HepG2 (cell line): Measurements from ENCODE around the gene NME9. TPM values are rescaled to one million over a fixed set of nuclear protein-coding genes. Genes with fewer than 3 reads are reported as not detected.

Experiments
- ATAC-seq: fragments of 200-7000 bp; cut with Tn5 transposase; 3 replicates; pipeline ENCODE4 v1.9.1; 2020; ENCODE audit warnings: mild to moderate bottlenecking, moderate library complexity
- BruUV-seq: library from RNA; stranded (reverse); fragments of 400-500 nt; replicated peaks from 2 replicates; lab custom pipeline; 2021; lab: Mats Ljungman, UMichigan
- CTCF ChIA-PET: fragments of 300-600 bp; formaldehyde crosslinking; extraction: SDS; loops from one replicate; lab custom pipeline; 2021; ENCODE audit warnings: low total read pairs, inconsistent platforms, low intra/inter-chr PET ratio; lab: Yijun Ruan, JAX
- POLR2A ChIA-PET: fragments of 350-600 bp; sonication (Branson Sonifier 250); formaldehyde crosslinking; loops from one replicate; lab custom pipeline; 2020; ENCODE audit warnings: antibody characterized with exemption, inconsistent platforms; lab: Yijun Ruan, JAX
- DNase-seq: peaks from one replicate; pipeline ENCODE4 v3.0.0-alpha.2; 2015; ENCODE audit warnings: low spot score
- FAIRE-seq: peaks from 3 replicates; lab custom pipeline; 2011; peaks lifted over from hg19 to GRCh38; lab: Jason Lieb, UNC
- H2AFZ ChIP-seq: one replicate; pipeline ENCODE4 v1.6.1; 2011; ENCODE audit warnings: low read length, inconsistent platforms
- H3K27ac ChIP-seq: fragments of 300-600 bp; 3 replicates; pipeline ENCODE4 v1.8.0; 2011; ENCODE audit warnings: mixed run types, mild to moderate bottlenecking, mixed read lengths, low read length, inconsistent platforms; ENCODE audit not compliant: insufficient read depth; ENCODE audit errors: extremely low read length
- H3K27me3 ChIP-seq, 2 experiments: fragments of 200-600 bp in 1 of 2; 2 replicates in 1 of 2; 3 replicates in 1 of 2; pipeline versions ENCODE4 v1.6.0 to v1.8.0; 2011; ENCODE audit warnings: low read length in 2 of 2, mild to moderate bottlenecking in 2 of 2, moderate library complexity in 2 of 2, inconsistent platforms in 1 of 2; ENCODE audit not compliant: insufficient read depth in 2 of 2, control insufficient read depth in 1 of 2
- H3K36me3 ChIP-seq, 2 experiments: fragments of 200-600 bp in 1 of 2; replicated peaks in 1 of 2; 2 replicates in 1 of 2; 3 replicates in 1 of 2; pipeline versions ENCODE4 v1.5.1 to v1.8.0; 2011; ENCODE audit warnings: low read length in 2 of 2, inconsistent platforms in 1 of 2; ENCODE audit not compliant: insufficient read depth in 2 of 2, control insufficient read depth in 1 of 2
- H3K4me1 ChIP-seq: 2 replicates; pipeline ENCODE4 v1.5.1; 2012; ENCODE audit warnings: low read length, inconsistent platforms; ENCODE audit not compliant: insufficient read depth
- H3K4me2 ChIP-seq: 2 replicates; pipeline ENCODE4 v1.6.0; 2011; ENCODE audit warnings: low read depth, low read length, inconsistent platforms
- H3K4me3 ChIP-seq, 3 experiments: fragments of 200-600 bp in 1 of 3; sonication (generic), shearing (Covaris generic) in 1 of 3; replicated peaks in 1 of 3; 2 replicates each; pipeline ENCODE4 v1.5.1; 2011 to 2016; ENCODE audit warnings: low read length in 3 of 3, inconsistent platforms in 2 of 3, low read depth in 2 of 3, mild to moderate bottlenecking in 2 of 3, control low read depth in 1 of 3, mixed read lengths in 1 of 3; ENCODE audit not compliant: insufficient read depth in 1 of 3
- H3K79me2 ChIP-seq: one replicate; pipeline ENCODE4 v1.6.1; 2011; ENCODE audit warnings: low read length, inconsistent platforms; ENCODE audit not compliant: insufficient read depth
- H3K9ac ChIP-seq: 2 replicates; pipeline ENCODE4 v1.6.0; 2011; ENCODE audit warnings: mild to moderate bottlenecking, low read depth, low read length, inconsistent platforms; ENCODE audit not compliant: insufficient read depth
- H3K9me3 ChIP-seq: 2 replicates; pipeline ENCODE4 v1.5.1; 2012; ENCODE audit warnings: mild to moderate bottlenecking, low read length
- H4K20me1 ChIP-seq: 2 replicates; pipeline ENCODE4 v1.6.0; 2011; ENCODE audit warnings: inconsistent platforms, mild to moderate bottlenecking, low read length, moderate library complexity; ENCODE audit not compliant: insufficient read depth
- CREB1 ChIP-seq, 2 experiments: fragments of 450-650 bp in 1 of 2; IDR thresholded peaks; 2 replicates each; pipeline ENCODE4 v1.6.1; 2016 to 2017; ENCODE audit warnings: control low read depth in 1 of 2, mild to moderate bottlenecking in 1 of 2, missing compliant biosample characterization in 1 of 2, missing genetic modification characterization in 1 of 2
- GLMP ChIP-seq: sonication (generic); formaldehyde crosslinking; IDR thresholded peaks from 2 replicates; pipeline ENCODE4 v1.9.0; 2021; ENCODE audit warnings: missing genetic modification reagents, mild to moderate bottlenecking, borderline replicate concordance
- KDM4B ChIP-seq: sonication (generic); formaldehyde crosslinking; IDR thresholded peaks from 2 replicates; pipeline ENCODE4 v1.4.0; 2020; ENCODE audit warnings: missing genetic modification reagents
- MBNL3 ChIP-seq: fragments of 250-450 bp; sonication (Bioruptor Pico); conservative IDR thresholded peaks from 2 replicates; pipeline ENCODE4 v1.8.0; 2022; ENCODE audit warnings: mild to moderate bottlenecking, inconsistent platforms
- PRMT3 ChIP-seq: sonication (generic); formaldehyde crosslinking; IDR thresholded peaks from 2 replicates; pipeline ENCODE4 v1.8.1; 2022; ENCODE audit warnings: low read depth, mild to moderate bottlenecking, moderate library complexity, missing genetic modification reagents, borderline replicate concordance
- SP1 ChIP-seq, 2 experiments: fragments of 450-650 bp in 1 of 2; sonication (generic) in 1 of 2; formaldehyde crosslinking in 1 of 2; IDR thresholded peaks; 2 replicates each; pipeline versions ENCODE4 v1.4.0 to v1.6.1; 2016 to 2020; ENCODE audit warnings: missing genetic modification reagents in 1 of 2
- ZNF430 ChIP-seq: sonication (generic); formaldehyde crosslinking; IDR thresholded peaks from 2 replicates; pipeline ENCODE4 v1.9.0; 2021; ENCODE audit warnings: mild to moderate bottlenecking, missing genetic modification reagents
- ZNF784 ChIP-seq: sonication (generic); formaldehyde crosslinking; IDR thresholded peaks from 2 replicates; pipeline ENCODE4 v1.5.1; 2020; ENCODE audit warnings: missing genetic modification reagents, mild to moderate bottlenecking, borderline replicate concordance
- WGBS: methylation state at CpG from one replicate; pipeline ENCODE4 v1.1.6; 2017; ENCODE audit warnings: low lambda C conversion rate; 5-methylcytosine and 5-hydroxymethylcytosine counted together
- in situ Hi-C: cut with HindIII; loops from 2 replicates; pipeline ENCODE4 v1.10.0; 2017; ENCODE audit warnings: low pct_unique_long_range_greater_than_20kb; ENCODE audit not compliant: extremely low pct_ligation_motif_present
- intact Hi-C: fragments of 100-400 bp; cut with micrococcal nuclease; formaldehyde crosslinking; loops from one replicate; pipeline ENCODE4 v1.10.0; 2022; ENCODE audit not compliant: unreplicated experiment
- polyA plus RNA-seq, 8 experiments: library from polyadenylated mRNA; depleted of rRNA in 3 of 8; stranded (reverse) in 7 of 8; unstranded in 1 of 8; fragments of >200 nt; fragmentation: Illumina TruSeq in 4 of 8; extraction: Trizol in 4 of 8; gene quantifications; 2 replicates each; pipeline versions ENCODE4 v1.2.1 to v1.2.3, GENCODE V29; 2011 to 2016; ENCODE audit warnings: low read depth in 4 of 8, missing spikeins in 1 of 8, mixed read lengths in 1 of 8; ENCODE audit not compliant: insufficient read depth in 1 of 8
- total RNA-seq, 5 experiments: library from RNA; depleted of rRNA; stranded (reverse); fragments of >200 nt; fragmentation: Illumina TruSeq; extraction: Trizol; gene quantifications; 2 replicates each; pipeline ENCODE4 v1.2.3, GENCODE V29; 2016; ENCODE audit warnings: low read depth in 1 of 5

Gene NME9
- total and polyA plus RNA-seq, 2 of the 13 experiments (the other 11 are each of a cell fraction or from before 2014, with no cell fraction given): not detected

DNA sequence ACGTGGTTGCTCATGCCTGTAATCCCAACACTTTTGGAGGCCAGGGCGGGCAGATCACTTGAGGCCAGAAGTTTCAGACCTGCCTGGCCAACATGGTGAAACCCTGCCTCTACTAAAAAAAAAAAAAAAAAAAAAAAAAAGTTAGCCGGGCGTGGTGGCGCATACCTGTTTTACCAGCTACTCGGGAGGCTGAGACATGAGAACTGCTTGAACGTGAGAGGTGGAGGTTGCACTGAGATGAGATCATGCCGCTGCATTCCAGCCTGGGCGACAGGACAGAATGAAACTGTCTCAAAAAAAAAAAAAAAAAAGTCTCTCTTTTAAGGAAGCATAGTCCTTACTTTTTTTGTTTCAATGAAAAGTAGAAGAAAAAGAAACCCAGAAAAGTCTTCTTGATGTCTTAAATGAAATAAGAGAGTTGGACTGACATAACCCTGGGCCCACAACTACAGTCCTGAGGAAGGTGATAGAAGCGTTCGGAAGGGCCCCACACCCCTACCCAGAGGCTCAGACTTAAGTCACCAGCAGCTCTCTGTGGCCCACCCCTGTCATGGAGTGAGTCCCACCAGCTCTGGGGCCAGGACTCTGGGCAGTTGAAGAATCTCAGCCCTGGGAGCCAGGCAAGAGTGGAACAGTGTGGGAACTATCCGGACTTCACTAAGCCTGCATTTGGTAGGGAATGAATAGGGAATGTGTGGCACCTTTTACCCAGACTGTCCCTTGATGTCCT is 2.6 kb downstream of the NME9 start:
- Histone ChIP-seq H4K20me1 (no peaks in the 10 kb centered on the region), H2AFZ (no peak overlapping the region), H3K4me3 (no peak overlapping the region), H3K27ac (no peak overlapping the region), H3K79me2 (no peaks in the 10 kb centered on the region), H3K9me3 (no peaks in the 10 kb centered on the region), H3K4me2 (no peak overlapping the region), H3K36me3 (no peaks in the 10 kb centered on the region), H3K4me1 (peaks cover 14% of the 10 kb centered on the region), H3K9ac (no peak overlapping the region), H3K27me3 (0 out of 5 replicates have a peak, but pooled peaks cover 1 to 4% of the 10 kb centered on the region in 2 experiments)
- ChIA-PET CTCF (no interaction called here), POLR2A (no interaction called here)
- 62% methylated on average over 12 of the region's 12 CpGs for WGBS
- in situ Hi-C loops (loop anchor here (10.0 kb wide), 1 partner anchor 142 kb away; the partner anchor contains the start of gene ARMC8), intact Hi-C loops (loop anchor here (5.0 kb wide), 1 partner anchor 60 kb away; no protein-coding TSS in a partner anchor)
- BruUV-seq: no TSS peak
- no peak for FAIRE-seq
- DNase-seq: no peak
- no peak for ATAC-seq
- TF ChIP-seq MBNL3: no peak
- TF ChIP-seq CREB1 (IDR thresholded peaks at IDR 0.05): no peak
- no peak for TF ChIP-seq CREB1 (CRISPR knock-in tag; IDR thresholded peaks at IDR 0.05)
- no peak for TF ChIP-seq KDM4B (CRISPR knock-in tag)
- TF ChIP-seq ZNF784 (CRISPR knock-in tag): no peak
- no peak for TF ChIP-seq PRMT3 (CRISPR knock-in tag)
- no peak for TF ChIP-seq SP1 (IDR thresholded peaks at IDR 0.05)
- no peak for TF ChIP-seq SP1 (CRISPR knock-in tag; IDR thresholded peaks at IDR 0.05)
- TF ChIP-seq GLMP (CRISPR knock-in tag): no peak
- TF ChIP-seq ZNF430 (CRISPR knock-in tag): no peak
